ENCODE results near the gene FCHO2.

- TF ChIP-seq CTCF (IDR thresholded peaks at IDR 0.05) = no peak
- no peak for TF ChIP-seq EZH2 (IDR thresholded peaks at IDR 0.05)
- TF ChIP-seq EZH2phosphoT487 (IDR thresholded peaks at IDR 0.05) = no peak
These were observed 170.5 kb downstream of the FCHO2 start for GRCh38 chr5:73126381-73126780.

All from neural progenitor cell (in vitro differentiated cells).